GM23338 (cell line): ENCODE measurements around the gene VPS39. TPM values are rescaled to one million over a fixed set of nuclear protein-coding genes. Genes with fewer than 3 reads are reported as not detected.

Experiments
- ATAC-seq: fragments of 200-7000 bp; cut with Tn5 transposase; 3 replicates; pipeline ENCODE4 v1.9.1; 2020
- DNase-seq: peaks from one replicate; pipeline ENCODE4 v3.0.0-alpha.2; 2015; ENCODE audit warnings: low spot score
- H2AFZ ChIP-seq: fragments of 200-600 bp; sonication (generic); 2 replicates; pipeline ENCODE4 v1.8.0; 2016; ENCODE audit warnings: antibody characterized with exemption, mild to moderate bottlenecking, moderate library complexity
- H3F3A ChIP-seq: fragments of 200-600 bp; sonication (generic); replicated peaks from 2 replicates; pipeline ENCODE4 v1.8.0; 2017; ENCODE audit warnings: antibody characterized with exemption, mixed run types, low read depth
- H3K27ac ChIP-seq: fragments of 200-600 bp; sonication (generic); 2 replicates; pipeline ENCODE4 v1.6.1; 2016; ENCODE audit warnings: low read depth
- H3K27me3 ChIP-seq: fragments of 200-600 bp; sonication (generic); 2 replicates; pipeline ENCODE4 v1.8.0; 2016; ENCODE audit warnings: mild to moderate bottlenecking, mixed run types, moderate library complexity; ENCODE audit not compliant: insufficient read depth
- H3K36me3 ChIP-seq: fragments of 200-600 bp; sonication (generic); 2 replicates; pipeline ENCODE4 v1.8.0; 2016; ENCODE audit warnings: mild to moderate bottlenecking; ENCODE audit not compliant: insufficient read depth
- H3K4me1 ChIP-seq: fragments of 200-600 bp; sonication (generic); 2 replicates; pipeline ENCODE4 v1.8.0; 2016; ENCODE audit warnings: mild to moderate bottlenecking, moderate library complexity; ENCODE audit not compliant: insufficient read depth
- H3K4me2 ChIP-seq: fragments of 200-600 bp; sonication (generic); 2 replicates; pipeline ENCODE4 v1.7.1; 2017; ENCODE audit warnings: mixed run types
- H3K4me3 ChIP-seq: fragments of 200-600 bp; sonication (generic); 2 replicates; pipeline ENCODE4 v1.6.1; 2016; ENCODE audit warnings: mixed run types
- H3K79me2 ChIP-seq: fragments of 200-600 bp; sonication (generic); replicated peaks from 2 replicates; pipeline ENCODE4 v1.8.0; 2017; ENCODE audit warnings: mild to moderate bottlenecking; ENCODE audit not compliant: insufficient read depth
- H3K9me2 ChIP-seq: fragments of 200-600 bp; sonication (generic); 2 replicates; pipeline ENCODE4 v1.8.0; 2017; ENCODE audit not compliant: insufficient read depth
- H4K20me1 ChIP-seq: fragments of 200-600 bp; sonication (generic); replicated peaks from 2 replicates; pipeline ENCODE4 v1.8.0; 2017; ENCODE audit warnings: mild to moderate bottlenecking; ENCODE audit not compliant: insufficient read depth
- H3K27ac Mint-ChIP-seq: 2 replicates; pipeline ENCODE4 v1.8.0; 2020; ENCODE audit warnings: inconsistent platforms, mild to moderate bottlenecking, moderate library complexity, mixed read lengths
- H3K27me3 Mint-ChIP-seq: 3 replicates; pipeline ENCODE4 v1.8.0; 2022; ENCODE audit warnings: low read depth, mild to moderate bottlenecking, moderate library complexity, mixed read lengths, inconsistent platforms; ENCODE audit not compliant: insufficient read depth, poor library complexity
- H3K36me3 Mint-ChIP-seq: 3 replicates; pipeline ENCODE4 v1.8.0; 2021; ENCODE audit warnings: low read depth, mild to moderate bottlenecking, inconsistent platforms, moderate library complexity, mixed read lengths
- H3K4me1 Mint-ChIP-seq: 3 replicates; pipeline ENCODE4 v1.8.0; 2020; ENCODE audit warnings: mild to moderate bottlenecking, inconsistent platforms, mixed read lengths
- H3K4me3 Mint-ChIP-seq: 3 replicates; pipeline ENCODE4 v1.8.0; 2021; ENCODE audit warnings: moderate library complexity, mild to moderate bottlenecking, inconsistent platforms, mixed read lengths
- H3K9me3 Mint-ChIP-seq: 3 replicates; pipeline ENCODE4 v1.8.0; 2020; ENCODE audit warnings: moderate library complexity, mild to moderate bottlenecking, inconsistent platforms, mixed read lengths
- EZH2 ChIP-seq: fragments of 200-600 bp; sonication (generic); IDR thresholded peaks from one replicate; pipeline ENCODE4 v1.8.0; 2017; ENCODE audit warnings: antibody characterized with exemption, mild to moderate bottlenecking, low read depth; ENCODE audit not compliant: unreplicated experiment
- EZH2phosphoT487 ChIP-seq: fragments of 200-600 bp; sonication (generic); IDR thresholded peaks from one replicate; pipeline ENCODE4 v1.8.1; 2018; ENCODE audit warnings: antibody characterized with exemption; ENCODE audit not compliant: unreplicated experiment
- POLR2AphosphoS5 ChIP-seq: IDR thresholded peaks from 2 replicates; pipeline ENCODE4 v1.6.1; 2016; ENCODE audit warnings: antibody characterized with exemption, low read depth
- STAT1 ChIP-seq: IDR thresholded peaks from one replicate; pipeline ENCODE4 v1.6.1; 2016; ENCODE audit warnings: antibody characterized with exemption; ENCODE audit not compliant: unreplicated experiment
- ZNF114 ChIP-seq: fragments of 250-450 bp; sonication (Bioruptor Pico); IDR thresholded peaks from 2 replicates; pipeline ENCODE4 v1.5.0; 2020; ENCODE audit warnings: mild to moderate bottlenecking, moderate library complexity
- ZNF331 ChIP-seq: fragments of 250-450 bp; sonication (Bioruptor Pico); IDR thresholded peaks from 2 replicates; pipeline ENCODE4 v1.5.0; 2020; ENCODE audit warnings: low read depth, mild to moderate bottlenecking, moderate library complexity
- ZNF462 ChIP-seq: fragments of 250-450 bp; sonication (Bioruptor Pico); IDR thresholded peaks from 2 replicates; pipeline ENCODE4 v1.5.0; 2020; ENCODE audit warnings: mild to moderate bottlenecking, moderate library complexity
- polyA plus RNA-seq: library from polyadenylated mRNA; unstranded; fragments of >200 nt; fragmentation: Nextera tagmentation; extraction: Ambion mirVana; gene quantifications from 2 replicates; pipeline ENCODE4 v1.2.1, GENCODE V29; 2016
- total RNA-seq: library from RNA; depleted of rRNA; stranded (reverse); fragments of >200 nt; shearing (Covaris generic); gene quantifications from 2 replicates; pipeline ENCODE4 v1.2.3, GENCODE V29; 2014

VPS39 gene
- total and polyA plus RNA-seq, 2 experiments from 2014 or later = 14.9 to 45.1 TPM

GRCh38 chr15:42240823-42241222, 32.7 kb upstream of the VPS39 start (continued):
- TF ChIP-seq ZNF462 (CRISPR knock-in tag) = no peak

GRCh38 chr15:42239528-42240182, 31.6 kb upstream of the VPS39 start:
- H3K79me2 ChIP-seq = no peaks in the 10 kb centered on the region
- H3K36me3 ChIP-seq = peaks cover 23% of the 10 kb centered on the region
- H3K27me3 ChIP-seq = no peaks in the 10 kb centered on the region
- DNase-seq (no peak), ATAC-seq (no peak)
- no peaks in the 10 kb centered on the region for H3K4me1 ChIP-seq
- no peaks in the 10 kb centered on the region for H3K9me3 Mint-ChIP-seq
- no peak overlapping the region for H3K4me3 Mint-ChIP-seq
- no peak overlapping the region for H3K27ac Mint-ChIP-seq
- H4K20me1 ChIP-seq = peaks cover 9% of the 10 kb centered on the region; the same call in 1 of the 2 replicates
- peaks cover 29% of the 10 kb centered on the region for H3K36me3 Mint-ChIP-seq
- H3K4me1 Mint-ChIP-seq = no peaks in the 10 kb centered on the region
- H3K4me3 ChIP-seq = no peak overlapping the region
- TF ChIP-seq ZNF331 (CRISPR knock-in tag) (no peak), EZH2phosphoT487 (no peak), POLR2AphosphoS5 (no peak), EZH2 (no peak), ZNF114 (CRISPR knock-in tag) (no peak), STAT1 (no peak), ZNF462 (CRISPR knock-in tag) (no peak)
- H2AFZ ChIP-seq = no peak overlapping the region
- H3K4me2 ChIP-seq = no peak overlapping the region
- H3K27me3 Mint-ChIP-seq = no peaks in the 10 kb centered on the region
- no peaks in the 10 kb centered on the region for H3F3A ChIP-seq
- H3K9me2 ChIP-seq = no peaks in the 10 kb centered on the region
- no peak overlapping the region for H3K27ac ChIP-seq
